Measurements from ENCODE around the gene PCDHGA1. TPM values are rescaled to one million over a fixed set of nuclear protein-coding genes. Genes with fewer than 3 reads are reported as not detected.
"Not testable (repeated sequence)": the region's sequence is repeated elsewhere in the genome, so short reads cannot be mapped to it uniquely, and the experiment has no call there.

PCDHGA1 gene
- total RNA-seq, 1 experiment from 2014 or later: 0.63 TPM

GRCh38 chr5:141415275-141415618, 84.9 kb downstream of the PCDHGA1 start:
- H3K4me2 ChIP-seq (ENCODE audit: insufficient read depth, insufficient read length, low read length); H3K27ac Mint-ChIP-seq; H3K9ac ChIP-seq (ENCODE audit: extremely low read depth, insufficient read length, low read length); H3K4ac ChIP-seq (ENCODE audit: low read depth, low read length); H3K23me2 ChIP-seq (ENCODE audit: insufficient read length, low read depth, low read length, poor library complexity, severe bottlenecking); H3T11ph ChIP-seq (ENCODE audit: low read length); H4K20me1 ChIP-seq (ENCODE audit: control insufficient read depth, insufficient read depth, insufficient read length); H3K4me3 Mint-ChIP-seq; H2BK20ac ChIP-seq (ENCODE audit: low read depth, low read length, poor library complexity, severe bottlenecking); DNase-seq; H4K8ac ChIP-seq (replicated peaks; ENCODE audit: insufficient read length, low read depth, low read length); H2BK15ac ChIP-seq (ENCODE audit: low read depth, low read length); H2AK5ac ChIP-seq (ENCODE audit: insufficient read length, low read length); H3K23ac ChIP-seq (ENCODE audit: insufficient read length, low read depth, low read length); H3K79me2 ChIP-seq (ENCODE audit: insufficient read depth, low read length); H3K27me3 ChIP-seq (ENCODE audit: insufficient read depth, low read length); H2BK12ac ChIP-seq (ENCODE audit: insufficient read length, low read depth, low read length); H3K56ac ChIP-seq (ENCODE audit: insufficient read length, low read depth, low read length); H2AFZ ChIP-seq (ENCODE audit: low read length); H3K14ac ChIP-seq (ENCODE audit: insufficient read depth, low read length); H4K91ac ChIP-seq (ENCODE audit: insufficient read length, low read depth, low read length); H3K4me1 ChIP-seq (ENCODE audit: insufficient read depth, low read length); H3K79me1 ChIP-seq (ENCODE audit: insufficient read depth, low read depth, low read length, poor library complexity, severe bottlenecking); H4K5ac ChIP-seq (ENCODE audit: insufficient read length, low read depth, low read length); H2BK5ac ChIP-seq (ENCODE audit: insufficient read length, low read length); H3K18ac ChIP-seq (ENCODE audit: insufficient read length, low read depth, low read length); H2BK120ac ChIP-seq (ENCODE audit: low read depth, low read length, poor library complexity, severe bottlenecking); H3K27ac ChIP-seq (ENCODE audit: insufficient read length, low read depth, low read length): not testable (repeated sequence)
- no CpG with 5 or more reads among the region's 24 CpGs for WGBS (ENCODE audit: extremely low coverage, insufficient read length, low lambda C conversion rate)
- peaks cover 9 to 18% of the 10 kb centered on the region in 2 experiments for H3K4me1 Mint-ChIP-seq
- H3K27me3 Mint-ChIP-seq (ENCODE audit: low read depth): peaks cover 20% of the 10 kb centered on the region
- H3K9me3 Mint-ChIP-seq: peaks cover 46 to 55% of the 10 kb centered on the region in 2 experiments
- H3K9me3 ChIP-seq (ENCODE audit: control insufficient read depth, low read depth, low read length): peaks cover 13% of the 10 kb centered on the region
- peaks cover 42 to 62% (median 43%) of the 10 kb centered on the region in 3 experiments for H3K36me3 Mint-ChIP-seq (ENCODE audit: insufficient read depth in 1 of 3, low read depth in 3 of 3)
